GM19395 (cell line): ENCODE results near the gene FMOD.

Experiments used
- ATAC-seq: cut with Tn5 transposase; IDR thresholded peaks from one replicate; pipeline ENCODE4 v1.9.1; 2021; ENCODE audit warnings: mild to moderate bottlenecking, moderate library complexity; ENCODE audit not compliant: unreplicated experiment

The FMOD gene

GRCh38 chr1:203351037-203351625 lies at the start of gene FMOD:
Gene FMOD (minus strand): TSS chr1:203351122. CDS start chr1:203348270, 2,852 bp downstream.
- ATAC-seq = no peak

DNA sequence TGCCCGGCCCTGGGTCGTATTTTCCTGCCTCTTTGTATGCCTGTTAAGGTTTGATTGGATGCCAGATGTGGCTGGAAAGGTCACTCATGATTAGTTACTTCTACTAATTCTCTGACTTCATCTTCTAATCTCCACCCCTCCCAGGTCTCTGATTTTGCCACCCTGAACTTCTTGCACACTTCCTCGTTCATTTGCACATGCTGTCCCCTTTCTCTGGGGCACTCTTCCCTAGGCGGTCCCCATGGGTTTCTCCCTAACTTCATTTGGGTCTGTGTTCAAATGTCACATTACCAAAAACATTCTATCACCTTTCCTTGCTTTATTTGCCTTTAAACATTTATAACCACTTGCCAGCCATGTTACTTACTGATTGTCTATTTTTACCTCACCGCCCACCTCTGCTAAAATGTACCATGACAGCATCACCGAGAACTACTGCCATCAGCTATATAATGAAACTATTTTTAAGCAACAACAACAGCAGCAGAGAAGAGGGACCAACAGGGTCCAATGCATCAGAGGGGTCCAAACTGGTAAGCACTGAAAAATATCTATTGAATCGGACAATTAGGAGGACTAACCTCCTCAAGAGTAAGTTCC lies 45.8 kb upstream of the FMOD start:
- ATAC-seq = no peak

- no peak for ATAC-seq
Observed at GRCh38 chr1:203395751-203396150, 44.8 kb upstream of the FMOD start.

DNA sequence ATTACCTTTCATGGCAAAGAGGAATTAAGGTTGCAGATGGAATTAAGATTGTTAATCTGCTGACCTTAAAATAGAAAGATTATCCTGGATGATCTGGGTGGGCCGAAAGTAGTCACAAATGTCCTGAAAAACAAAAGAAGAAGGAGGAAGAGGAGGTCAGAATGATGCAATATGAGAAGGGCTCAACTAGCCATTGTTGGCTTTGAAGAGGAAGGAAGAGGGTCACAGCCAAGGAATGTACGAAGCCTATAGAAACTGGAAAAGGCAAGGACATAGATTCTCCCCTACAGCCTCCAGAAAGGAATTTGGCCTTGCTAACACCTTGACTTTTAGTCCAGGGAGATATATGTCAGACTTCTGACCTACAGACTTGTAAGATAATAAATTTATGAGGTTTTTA lies 39.4 kb upstream of the FMOD start:
- ATAC-seq = no peak

GRCh38 chr1:203388683-203389082 lies 37.8 kb upstream of the FMOD start:
- ATAC-seq = no peak

GRCh38 chr1:203382026-203382425 lies 31.1 kb upstream of the FMOD start:
- ATAC-seq = no peak

DNA sequence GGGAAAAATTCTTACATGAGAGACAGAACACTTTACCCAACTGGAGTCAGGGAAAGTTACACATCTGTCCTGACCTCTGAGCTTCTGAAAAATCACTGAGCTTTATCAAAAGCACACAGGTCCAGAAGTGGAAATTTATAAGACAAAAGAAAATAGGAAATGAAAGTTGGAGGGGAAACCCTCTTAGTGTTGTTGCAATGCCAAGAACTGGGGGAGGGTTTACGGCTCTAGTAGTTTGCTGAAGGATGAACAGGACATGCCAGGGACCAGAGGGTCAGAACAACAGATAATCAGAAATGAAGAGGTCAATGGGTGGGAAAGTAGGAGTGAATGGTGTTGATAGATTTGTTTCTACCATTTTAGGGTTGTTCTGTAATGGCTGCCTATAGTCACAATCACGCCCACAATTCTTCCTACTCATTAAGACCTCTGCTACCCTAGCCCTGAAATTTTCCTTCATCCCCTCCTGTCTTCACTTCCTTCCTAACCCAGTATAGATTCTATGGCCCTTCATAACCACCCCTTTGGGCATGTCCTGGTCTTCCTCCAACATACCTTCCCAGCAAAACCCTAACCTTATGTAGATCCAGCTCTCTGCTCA lies 30.3 kb upstream of the FMOD start:
- no peak for ATAC-seq

GRCh38 chr1:203380420-203381150 lies 29.7 kb upstream of the FMOD start:
- ATAC-seq = no peak

DNA sequence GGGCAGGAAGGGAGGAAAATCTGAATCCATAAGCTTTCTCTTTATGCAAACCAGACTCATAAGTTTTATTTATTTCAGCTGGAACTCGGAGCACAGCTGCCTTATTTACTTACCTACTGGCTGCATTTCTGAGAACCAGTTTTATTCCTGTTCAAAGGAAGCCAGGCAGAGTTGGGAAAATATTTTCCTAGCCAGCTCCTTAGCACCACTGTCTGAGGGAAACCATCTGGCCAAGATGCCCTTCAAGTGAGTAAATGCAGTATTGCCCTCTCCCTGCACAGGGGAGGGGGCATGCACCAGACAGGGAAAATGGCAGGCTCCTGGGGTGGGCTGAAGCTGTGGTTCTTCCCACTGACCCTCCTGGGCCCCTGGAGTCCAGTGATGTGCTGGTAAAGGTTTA lies 28.9 kb upstream of the FMOD start:
- ATAC-seq = no peak

DNA sequence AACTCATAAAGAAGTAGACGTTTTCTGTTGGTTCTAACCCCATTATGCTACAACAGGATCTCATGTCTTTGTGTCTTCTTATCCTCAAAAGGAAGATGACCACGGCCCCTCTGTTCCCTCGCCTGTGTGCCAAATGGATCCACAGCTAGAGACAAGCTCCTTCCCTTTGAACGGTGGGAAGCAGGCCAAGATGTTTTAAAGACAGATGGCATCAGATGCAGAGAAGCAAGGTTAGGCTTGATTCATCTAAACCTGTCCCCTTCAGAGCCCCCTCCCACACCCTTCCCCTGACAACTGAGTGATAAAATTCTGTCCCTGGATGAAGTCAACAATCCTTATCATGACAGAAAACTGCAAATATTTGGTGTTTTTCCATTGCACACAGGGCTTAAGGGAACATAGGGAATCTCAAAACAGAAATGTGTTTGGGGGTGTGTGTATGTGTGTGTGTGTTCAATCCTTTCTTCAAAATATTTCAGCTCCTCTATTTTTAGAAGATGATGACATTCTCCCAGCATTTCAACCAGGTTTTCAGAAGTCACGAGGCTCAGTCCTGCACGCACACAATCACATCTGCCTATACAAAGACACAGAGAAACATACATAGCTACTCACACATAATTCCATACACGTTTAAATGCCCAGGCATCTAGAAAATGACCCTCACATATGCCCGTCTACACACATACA lies 27.8 kb upstream of the FMOD start:
- ATAC-seq = no peak

DNA sequence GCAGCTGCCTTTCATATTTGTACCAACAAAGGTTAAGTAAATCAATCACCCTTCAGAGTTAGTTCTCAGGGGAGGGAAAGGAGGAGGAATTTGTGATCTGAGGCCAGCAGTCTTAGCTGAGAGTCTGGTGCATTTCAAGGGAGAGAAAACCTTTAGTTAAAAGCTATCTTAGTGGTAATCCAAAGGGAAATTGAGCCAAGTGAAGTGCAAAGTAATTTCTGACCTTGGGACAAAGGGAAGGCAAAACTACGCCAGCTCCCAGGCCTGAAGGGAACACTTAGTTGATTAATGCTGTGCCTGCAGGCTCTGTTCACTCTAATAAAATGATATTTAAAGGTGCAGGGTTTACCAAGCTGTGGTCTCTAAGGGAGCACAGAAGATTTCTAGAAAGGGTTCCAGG lies 23.1 kb upstream of the FMOD start:
- ATAC-seq = no peak

DNA sequence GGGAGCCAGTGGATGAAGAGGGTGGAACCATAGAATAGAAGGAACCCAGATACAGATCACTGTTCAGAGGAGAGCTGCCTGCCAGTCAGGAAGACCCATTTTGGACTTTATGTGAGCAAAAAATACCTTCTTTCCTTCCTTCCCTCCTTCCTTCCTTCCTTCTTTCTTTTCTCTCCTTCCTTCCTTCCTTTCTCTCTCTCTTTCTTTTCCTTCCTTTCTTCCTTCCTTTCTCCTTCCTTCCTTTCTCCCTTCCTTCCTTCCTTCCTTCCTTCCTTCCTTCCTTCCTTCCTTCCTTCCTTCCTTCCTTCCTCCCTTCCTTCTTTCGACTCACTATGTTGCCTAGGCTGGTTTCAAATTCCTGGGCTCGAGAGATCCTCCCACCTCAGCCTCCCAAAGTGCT lies 22.1 kb upstream of the FMOD start:
- no peak for ATAC-seq

- no peak for ATAC-seq
Observed at GRCh38 chr1:203371288-203371687, 20.4 kb upstream of the FMOD start.

DNA sequence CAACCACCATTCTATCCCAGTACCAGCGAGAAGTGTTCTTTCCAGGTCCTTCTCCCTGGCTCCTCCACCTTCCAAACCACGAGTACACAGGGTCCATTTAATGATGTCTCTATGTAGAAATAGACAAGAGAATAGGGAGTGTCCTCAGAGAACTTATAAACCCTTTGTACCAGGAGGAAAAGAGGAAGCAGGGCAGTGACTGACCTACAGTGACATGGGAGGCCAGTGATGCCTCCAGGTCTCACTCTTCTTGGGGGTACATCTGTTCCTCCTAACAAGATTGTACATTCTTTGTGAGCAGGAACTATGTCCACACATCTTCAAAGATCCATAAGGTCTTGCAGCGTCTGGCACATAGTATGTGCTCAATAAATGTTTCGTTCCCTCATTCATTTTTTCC lies 18.7 kb upstream of the FMOD start:
- no peak for ATAC-seq

DNA sequence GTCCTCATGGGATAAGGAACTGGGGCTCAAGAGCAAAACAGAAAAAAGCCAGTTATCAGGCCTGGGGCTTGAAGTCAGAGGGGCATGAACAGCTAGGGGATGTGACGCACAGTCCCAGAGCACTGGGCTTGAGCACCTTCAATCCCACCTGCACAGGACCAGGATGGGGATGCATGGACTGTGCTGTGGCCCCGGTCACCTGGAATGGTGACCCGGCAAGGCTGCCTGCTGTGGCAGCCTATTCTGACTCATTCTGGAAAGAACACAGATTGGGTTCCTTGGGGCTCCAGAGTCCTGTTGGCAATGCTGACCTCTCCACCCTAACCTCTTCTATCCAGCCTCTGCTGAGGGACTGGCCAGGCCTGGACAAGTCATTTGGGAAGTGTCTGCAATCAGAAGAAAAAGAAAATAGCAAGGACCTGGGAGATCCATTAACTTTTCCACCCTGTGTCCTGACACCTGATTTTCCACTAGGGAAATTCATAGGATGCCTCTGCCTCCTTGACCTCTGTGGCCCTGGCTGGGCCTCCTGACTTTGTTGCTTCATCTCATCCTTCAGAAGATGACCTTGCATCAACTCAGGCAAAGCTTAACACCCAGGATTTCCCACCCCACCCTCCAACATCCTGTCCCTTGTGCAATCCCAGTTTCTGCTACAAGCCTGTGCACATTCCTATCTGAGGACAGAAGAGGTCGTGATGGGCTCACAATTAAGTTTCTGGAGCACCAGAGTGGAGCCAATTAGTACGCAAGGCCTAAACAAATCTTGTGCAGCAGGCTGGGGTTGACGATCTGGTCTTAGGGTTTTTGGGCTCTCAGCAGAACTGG lies 17.9 kb upstream of the FMOD start:
- ATAC-seq = no peak

GRCh38 chr1:203367057-203367456 lies 16.1 kb upstream of the FMOD start:
- ATAC-seq = no peak

GRCh38 chr1:203366476-203366875 lies 15.6 kb upstream of the FMOD start:
- no peak for ATAC-seq

- no peak for ATAC-seq
Observed at GRCh38 chr1:203364806-203365205, 13.9 kb upstream of the FMOD start.

DNA sequence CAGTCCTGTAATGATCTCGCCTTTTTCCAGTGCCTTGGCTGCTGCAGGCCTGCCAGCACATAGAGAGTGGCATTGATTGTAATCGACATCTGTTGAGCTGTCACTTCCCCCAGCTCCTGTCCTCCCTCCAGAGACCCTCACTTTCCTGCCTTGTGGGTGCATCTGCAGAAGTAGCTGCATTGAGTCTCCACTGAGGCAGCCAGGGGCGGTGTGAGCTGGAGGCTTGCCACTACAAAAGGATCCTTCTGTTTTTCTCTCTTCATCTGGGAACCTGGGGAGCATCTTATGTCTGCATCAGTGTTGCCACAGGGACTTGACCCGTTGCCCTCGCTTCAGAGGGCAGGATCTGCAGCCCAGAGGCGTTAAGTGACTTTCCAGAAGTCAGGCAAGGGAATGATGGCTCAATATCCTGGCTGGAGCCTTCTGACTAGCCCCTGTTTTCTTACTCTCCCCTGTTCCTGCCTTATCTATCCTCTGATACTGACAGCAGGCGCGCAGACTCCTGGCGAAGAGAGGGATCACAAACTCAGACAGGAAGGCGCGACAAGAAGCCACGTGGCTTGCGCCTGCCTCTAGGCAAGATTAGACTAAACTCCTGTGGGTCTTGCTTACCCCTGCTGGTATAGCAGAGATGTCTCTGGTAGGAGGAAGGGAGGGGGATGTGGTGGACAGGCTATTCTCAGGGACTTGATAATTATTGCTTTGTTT lies 13.3 kb upstream of the FMOD start:
- ATAC-seq = no peak

DNA sequence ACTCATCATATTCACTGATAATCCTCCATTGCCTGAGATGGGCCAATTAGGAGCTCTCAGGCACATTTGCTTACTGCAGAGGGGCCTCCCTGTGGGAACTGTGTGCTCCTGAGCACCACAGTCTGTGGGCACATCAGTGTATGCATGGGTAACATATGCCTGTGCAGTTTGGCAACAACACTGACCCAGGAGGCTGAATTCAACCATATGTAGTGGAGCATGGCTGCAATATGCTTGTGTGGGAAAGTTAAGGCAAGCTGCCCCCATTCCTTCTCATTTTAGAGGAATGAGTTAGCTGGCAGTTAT lies 11.8 kb upstream of the FMOD start:
- ATAC-seq = no peak
